T1000 (cell line): ENCODE data around the gene HLA-E.
"Not testable (repeated sequence)": the region's sequence is repeated elsewhere in the genome, so short reads cannot be mapped to it uniquely, and the experiment has no call there.

Experiments used
- DNase-seq: peaks from one replicate; lab custom pipeline; 2025; ENCODE audit warnings: mixed read lengths; lab: John Stamatoyannopoulos, UW

The HLA-E gene

DNA sequence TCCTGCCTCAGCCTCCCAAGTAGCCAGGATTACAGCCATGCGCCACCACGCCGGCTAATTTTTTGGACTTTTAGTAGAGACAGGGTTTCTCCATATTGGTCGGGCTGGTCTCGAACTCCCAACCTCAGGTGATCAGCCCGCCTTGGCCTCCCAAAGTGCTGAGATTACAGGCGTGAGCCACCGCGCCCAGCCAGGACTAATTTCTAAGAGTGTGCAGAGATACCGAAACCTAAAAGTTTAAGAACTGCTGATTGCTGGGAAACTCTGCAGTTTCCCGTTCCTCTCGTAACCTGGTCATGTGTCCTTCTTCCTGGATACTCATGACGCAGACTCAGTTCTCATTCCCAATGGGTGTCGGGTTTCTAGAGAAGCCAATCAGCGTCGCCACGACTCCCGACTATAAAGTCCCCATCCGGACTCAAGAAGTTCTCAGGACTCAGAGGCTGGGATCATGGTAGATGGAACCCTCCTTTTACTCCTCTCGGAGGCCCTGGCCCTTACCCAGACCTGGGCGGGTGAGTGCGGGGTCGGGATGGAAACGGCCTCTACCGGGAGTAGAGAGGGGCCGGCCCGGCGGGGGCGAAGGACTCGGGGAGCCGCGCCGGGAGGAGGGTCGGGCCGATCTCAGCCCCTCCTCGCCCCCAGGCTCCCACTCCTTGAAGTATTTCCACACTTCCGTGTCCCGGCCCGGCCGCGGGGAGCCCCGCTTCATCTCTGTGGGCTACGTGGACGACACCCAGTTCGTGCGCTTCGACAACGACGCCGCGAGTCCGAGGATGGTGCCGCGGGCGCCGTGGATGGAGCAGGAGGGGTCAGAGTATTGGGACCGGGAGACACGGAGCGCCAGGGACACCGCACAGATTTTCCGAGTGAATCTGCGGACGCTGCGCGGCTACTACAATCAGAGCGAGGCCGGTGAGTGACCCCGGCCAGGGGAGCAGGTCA lies at the start of gene HLA-E:
TSS of gene HLA-E (plus strand) at position 429 of the 945 bp plus-strand sequence. CDS start at position 452, 23 bp downstream.
- peak; percentile 86 for DNase-seq

DNA sequence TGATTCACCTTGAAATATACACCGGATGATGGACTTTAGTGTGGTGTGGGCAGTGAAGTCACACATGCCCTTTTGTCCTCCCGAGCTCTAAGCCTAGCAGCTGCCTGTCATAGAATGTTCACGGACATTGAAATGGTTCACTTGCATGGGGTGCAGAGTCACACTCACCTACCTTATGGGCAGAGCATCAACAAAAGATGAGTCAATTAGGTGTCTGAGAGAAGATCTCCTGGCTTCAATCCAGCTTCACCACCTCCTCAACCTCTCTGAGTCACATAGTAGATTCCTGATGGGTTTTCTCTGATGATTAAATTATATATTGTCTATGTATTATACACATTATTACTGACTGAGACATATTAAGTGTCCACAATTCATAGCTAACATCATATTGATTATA lies 48.1 kb upstream of the HLA-E start:
- DNase-seq, result no peak

DNA sequence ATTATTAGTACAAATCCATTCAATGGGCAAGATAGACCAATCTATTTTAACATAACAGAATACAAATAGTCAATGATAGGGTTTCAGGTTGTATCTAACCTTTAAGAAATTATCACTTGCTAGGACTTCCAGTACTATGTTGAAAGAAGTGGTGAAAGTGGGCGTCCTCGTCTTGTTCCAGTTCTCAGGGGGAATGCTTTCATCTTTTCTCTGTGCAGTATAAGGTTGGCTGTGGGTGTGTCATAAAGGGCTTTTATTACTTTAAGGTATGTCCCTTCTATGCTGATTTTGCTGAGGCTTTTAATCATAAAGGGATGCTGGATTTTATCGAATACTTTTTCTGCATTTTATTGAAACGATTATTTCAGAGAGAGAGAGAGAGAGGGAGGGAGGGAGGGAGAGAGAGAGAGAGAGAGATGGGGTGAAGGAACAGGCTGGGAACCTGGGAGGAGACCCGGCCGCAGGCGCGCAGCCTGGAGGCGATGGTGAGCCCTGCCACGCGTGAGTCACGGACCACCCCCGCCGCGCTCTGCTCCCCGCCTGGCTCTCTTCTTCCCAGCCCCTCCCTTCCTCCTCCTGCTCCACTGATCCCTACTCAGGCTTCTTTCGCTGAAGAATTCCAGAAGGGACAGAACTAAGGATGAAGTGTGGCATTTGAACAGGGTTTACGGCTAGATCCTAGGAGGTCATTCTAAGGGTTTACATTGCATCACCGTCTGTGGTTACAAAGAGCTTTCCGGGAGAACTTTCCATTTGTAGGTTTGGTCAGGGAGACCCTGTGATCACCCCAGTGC lies 45.5 kb upstream of the HLA-E start:
- DNase-seq, result no peak

DNA sequence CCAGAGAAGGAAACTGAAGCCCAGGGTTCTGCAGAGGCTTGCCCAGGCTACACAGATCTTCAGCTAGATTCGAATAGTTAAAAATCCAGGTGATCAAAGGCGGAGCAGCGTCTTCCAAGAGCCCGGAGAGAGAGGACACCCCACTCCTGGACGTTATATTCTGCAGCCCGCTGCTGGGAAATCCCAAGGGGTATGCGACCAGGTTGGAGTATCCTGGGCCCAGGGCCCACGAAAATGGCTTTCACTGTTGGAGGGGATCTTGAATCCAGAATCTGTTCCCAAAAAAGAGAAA lies 44.9 kb upstream of the HLA-E start:
- no peak for DNase-seq

DNA sequence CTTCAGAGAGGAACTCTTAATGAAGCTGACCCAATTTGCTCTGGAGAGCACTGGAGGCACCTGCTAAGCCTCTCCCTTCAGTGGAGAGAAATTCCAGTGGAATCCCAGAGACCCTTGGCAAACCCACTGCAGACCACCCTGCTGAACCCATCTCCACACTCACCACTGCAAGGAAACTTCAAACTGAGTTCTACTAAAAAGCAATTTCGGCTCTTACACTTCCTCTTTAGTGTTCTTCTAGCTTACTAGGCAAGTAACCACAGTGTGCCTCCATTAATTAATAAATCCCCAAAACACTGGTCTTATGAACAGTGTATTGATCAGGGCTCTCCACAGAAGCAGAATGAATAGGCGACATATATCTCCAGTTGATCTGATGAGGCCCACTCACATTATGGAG lies 43.0 kb upstream of the HLA-E start:
- no peak for DNase-seq

DNA sequence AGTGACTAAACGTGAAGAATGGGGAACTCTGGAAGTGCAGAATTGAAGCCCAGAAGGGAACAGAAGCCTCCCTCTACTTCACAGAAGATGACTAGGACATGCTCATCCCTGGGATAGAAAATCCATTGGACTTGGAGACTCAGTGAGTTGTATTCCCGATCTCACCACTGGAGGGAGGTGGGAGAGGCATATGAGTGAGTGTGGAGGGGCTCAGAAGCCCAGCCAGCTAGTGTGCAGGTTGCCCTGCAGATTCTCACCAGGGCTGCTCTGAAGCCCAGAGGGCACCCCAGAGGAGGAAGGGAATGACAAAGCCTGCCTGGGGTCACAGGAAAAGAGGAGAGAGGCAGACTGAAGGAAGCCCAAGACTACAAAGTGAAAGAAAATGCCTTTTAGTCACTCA lies 42.1 kb upstream of the HLA-E start:
- DNase-seq, result no peak

DNA sequence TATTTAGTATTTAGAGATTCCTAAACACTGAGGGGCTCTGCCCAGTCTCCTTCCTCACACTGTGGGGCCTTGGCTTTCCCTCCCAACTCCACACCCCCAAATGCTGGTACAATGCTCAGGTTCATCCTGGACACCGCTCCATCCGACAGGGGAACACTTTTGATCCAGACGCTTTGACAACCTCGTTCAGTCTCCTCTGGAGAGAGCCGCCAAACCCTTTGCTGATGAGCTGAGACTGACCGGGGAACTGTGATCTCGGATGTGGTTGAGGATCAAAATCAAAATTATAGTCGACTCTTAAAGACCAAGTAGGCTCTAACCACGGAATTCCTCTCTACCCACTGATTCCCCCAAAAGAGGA lies 38.8 kb upstream of the HLA-E start:
- DNase-seq, result no peak

DNA sequence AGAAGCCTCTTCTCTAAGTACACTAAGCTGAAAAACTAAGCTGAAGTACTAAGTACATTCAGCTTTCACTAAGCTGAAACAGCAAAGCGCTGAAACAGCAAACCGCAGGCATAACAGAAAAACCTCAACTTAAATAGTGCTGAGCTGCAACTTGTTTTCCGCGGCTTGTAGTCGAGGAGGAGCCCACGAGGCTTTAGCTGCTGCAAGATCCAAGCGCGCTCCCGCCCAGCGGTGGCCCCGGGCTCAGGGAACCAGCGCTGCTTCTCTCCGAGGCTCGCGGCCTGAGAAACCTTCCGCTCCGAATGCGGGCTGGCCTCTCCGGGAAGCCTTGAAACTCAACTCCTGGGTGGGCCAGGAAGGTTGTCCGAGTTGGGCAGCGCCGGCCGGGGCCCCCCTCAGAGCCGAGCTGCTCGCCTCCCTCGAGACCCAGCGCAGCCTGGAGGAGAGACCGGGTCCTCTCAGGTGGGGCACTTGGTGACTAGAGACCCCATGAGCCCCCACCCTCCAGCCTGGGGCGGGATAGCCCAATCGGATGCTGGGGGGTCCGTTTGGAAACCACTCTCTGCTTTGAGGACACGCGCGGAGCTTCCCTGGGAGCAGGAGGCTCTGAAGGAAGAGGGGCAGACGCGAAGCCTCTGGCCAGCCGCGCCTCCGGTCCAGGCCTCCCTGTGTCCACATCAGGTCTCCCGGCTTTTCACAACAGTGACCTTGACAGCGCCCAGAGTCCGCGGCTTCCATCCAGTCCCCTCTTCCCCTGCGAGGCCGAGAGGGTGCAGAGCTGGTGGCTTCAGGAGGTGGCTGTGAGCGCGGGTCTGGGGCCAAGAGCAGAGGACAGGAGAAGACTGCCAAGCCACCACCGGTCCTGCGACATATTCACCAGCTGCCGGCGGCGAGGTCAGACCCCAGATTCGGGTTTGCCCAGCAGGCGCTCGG lies 38.1 kb upstream of the HLA-E start:
- DNase-seq, result no peak

DNA sequence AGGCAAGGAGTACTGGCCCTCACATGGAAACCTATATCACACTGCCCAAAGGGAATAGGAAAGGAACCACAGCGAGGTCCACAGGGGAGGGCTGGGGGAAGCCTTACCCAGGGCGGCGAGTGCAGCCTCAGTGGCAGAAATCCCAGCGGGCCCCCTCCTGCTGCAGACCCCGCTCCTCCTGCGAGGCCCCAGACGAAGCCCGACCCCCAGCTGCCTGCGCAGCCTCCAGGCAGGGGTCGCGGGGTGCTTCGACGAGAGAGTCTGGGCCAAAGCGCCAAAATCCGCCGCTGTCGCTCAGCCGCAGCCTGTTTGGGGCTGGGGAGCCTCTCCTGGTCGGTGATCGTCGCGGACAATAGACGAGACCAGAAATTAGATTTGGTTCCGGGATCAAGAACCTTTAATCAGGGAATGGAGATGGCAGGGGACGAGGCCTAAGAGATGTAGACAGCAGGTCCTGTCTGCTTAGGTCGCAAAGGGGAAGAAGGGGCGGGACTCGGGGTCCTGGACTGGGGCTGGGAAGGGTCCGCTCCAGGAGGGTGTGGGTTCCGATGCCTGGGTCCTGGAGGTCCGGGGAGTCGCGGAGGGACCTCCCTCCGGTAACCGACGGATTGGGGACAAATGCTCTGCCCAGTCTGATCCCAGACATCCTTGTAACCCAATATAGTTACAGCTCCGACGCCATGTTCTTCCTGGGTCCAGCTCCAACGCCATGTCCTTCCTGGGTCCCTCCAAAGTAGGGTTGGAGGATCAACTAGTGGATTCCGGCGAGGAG lies 36.4 kb upstream of the HLA-E start:
- no peak for DNase-seq

DNA sequence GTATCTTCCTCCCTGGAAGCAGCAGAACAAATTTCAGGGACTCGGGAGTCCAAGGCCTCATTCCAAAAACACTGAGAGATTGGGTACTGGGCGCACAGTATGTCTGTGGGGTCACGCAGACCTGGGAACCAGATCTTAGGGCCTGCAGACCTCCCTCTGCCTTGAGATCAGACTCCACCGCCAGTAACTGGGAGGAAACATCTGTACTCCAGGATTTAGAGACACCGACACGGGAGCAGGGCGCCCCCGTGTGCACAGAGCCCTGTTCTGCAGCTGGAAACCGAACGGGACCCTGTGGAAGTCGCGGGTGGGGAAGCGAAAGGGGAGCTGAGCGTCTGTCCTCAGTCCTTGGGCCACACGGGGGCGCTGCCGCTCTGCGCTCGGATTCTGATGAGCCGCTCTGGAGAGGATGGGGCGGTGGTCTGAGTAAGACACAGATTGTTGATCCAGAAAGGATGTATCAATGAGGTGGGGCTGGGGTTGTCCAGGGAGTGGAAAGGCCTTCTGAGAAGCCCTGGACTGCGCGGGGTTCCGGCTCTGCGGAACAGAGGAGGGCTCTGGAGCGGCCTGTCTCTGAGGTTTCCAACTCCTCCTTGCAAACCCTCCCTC lies 35.7 kb upstream of the HLA-E start:
- no peak for DNase-seq

DNA sequence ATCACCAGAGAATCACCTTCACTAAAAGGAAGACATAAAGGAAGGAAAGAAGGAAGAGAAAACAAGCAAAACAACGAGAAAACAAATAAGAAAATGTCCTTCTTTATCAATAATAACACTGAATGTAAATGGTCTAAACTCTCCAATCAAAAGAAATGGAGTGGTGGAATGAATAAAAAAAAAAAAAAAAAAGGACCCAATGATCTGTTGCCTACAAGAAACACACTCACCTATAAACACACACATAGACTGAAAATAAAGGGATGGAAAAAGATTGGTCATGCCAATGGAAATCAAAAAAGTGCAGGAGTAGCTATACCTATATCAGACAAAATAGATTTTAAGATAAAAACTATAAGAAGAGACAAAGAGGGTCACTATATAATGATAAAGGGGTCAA lies 30.2 kb upstream of the HLA-E start:
- DNase-seq, result no peak

DNA sequence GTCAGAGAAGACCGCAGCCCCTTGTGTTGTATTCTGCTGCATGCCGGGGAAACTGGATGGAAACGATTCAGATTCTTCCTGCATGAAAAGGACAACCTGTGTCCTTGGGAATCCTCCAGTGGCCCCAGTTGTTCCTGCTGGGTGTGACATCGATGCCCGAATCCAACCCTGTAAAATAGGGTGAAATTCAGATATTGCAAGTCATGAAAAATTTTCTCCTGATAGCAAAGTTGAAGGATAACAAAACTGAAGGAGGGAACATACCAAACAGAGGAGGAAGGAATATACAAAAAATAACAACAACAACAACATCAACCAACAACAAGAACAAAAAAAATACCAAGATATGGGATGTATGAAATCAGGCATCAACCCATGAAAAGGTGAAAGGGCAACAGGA lies 28.3 kb upstream of the HLA-E start:
- DNase-seq, result no peak

DNA sequence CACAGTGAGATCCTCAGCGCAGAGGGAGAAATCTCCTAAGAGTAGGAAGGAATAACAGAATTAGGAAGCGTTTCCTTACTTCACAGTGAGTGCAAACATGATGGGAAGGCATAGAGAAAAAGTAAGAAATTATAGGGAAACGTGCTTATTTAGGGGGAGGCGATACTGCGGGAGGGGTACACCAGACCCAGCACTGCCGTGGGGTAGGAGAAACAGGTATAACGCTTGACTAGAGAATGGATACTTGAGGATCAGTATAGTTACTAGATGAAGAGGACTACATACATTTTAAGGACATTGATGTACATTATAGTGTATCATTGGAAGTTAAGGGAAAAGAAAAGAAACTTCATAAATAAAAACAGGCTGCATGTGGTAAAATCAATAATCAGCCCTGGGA lies 26.8 kb upstream of the HLA-E start:
- DNase-seq, result no peak

DNA sequence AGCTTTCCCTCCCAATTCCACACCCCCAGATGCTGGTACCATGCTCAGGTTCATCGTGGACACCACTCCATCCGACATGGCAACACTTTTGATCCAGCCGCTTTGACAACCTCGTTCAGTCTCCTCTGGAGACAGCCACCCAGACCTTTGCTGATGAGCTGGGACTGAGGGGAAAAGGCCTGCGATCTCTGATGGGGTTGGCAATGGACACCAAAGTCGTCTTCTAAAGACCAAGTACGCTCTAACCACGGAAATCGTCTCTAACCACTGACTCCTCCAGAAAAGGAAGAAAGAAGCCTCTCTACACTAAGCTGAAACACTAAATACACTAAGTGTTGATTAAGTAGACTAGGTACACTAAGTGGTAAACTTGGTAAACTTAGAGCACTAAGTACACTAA lies 26.1 kb upstream of the HLA-E start:
- no peak for DNase-seq

DNA sequence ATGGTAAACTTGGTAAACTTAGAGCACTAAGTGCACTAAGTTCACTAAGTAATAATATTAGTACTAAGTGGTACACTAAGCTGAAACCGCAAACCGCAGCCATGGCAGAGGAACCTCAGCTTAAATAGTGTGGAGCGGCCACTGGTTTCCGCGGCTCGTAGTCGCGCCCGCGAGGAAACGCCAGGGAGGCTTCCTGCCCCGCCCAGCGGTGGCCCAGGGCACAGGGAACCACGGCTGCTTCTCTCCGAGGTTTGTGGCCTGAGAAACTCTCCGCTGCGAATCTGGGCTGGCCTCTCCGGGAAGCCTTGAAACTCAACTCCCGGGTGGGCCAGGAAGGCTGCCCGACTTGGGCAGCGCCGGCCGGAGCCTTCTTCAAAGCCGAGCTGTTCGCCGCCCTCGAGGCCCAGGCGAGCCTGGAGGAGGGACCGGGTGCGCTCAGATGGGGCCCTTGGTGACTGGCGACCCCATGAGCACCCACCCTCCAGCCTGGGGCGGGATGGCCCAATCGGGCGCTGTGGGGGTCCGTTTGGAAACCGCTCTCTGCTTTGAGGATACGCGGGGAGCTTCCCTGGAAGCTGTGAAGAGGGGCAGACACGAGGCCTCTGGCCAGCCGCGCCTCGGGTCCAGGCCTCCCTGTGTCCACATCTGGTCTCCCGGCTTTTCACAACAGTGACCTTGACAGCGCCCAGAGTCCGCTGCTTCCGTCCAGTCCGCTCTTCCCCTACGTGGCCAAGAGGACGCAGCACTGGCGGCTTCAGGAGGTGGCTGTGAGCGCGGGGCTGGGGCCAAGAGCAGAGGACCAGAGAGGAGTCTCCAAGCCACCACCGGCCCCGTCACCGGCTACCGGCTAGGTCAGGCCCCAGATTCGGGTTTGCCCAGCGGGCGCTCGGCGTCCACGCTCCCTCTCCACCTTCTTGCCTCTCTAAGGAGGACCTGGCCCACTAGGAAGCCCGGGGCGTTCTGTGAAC lies 25.4 kb upstream of the HLA-E start:
- DNase-seq, result no peak

DNA sequence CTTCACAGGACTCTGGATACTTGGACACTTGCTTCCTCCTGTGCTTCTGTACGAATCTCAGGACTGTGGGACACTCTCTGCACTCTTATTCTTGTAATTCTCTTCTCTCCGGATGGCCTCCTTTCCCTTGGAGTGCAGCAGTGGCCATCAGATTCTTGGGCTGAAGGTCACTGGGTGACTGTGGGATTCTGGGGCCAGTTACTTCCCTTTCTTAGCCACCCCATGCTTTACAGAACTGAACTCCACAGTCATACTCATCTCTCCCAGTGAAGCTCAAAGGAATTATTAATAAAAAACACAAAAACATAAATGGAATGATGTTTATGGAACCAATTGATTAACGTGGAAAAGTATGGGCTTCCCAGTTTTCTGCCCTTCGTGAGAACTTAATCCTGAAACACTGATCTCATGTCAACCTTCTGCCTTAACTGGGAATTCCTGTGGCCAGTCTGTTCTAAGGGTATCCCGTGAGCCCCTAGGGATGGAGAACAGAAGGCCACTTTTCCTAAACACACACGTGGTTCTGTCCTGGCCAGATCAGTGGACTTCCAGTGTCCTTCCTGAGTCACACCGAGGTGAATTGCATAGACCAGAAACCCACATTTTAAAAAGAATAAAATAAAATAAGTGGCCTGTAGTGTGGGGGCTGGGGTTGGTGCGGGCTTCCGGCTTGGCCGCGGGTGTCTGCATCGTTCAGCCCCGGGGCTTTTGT lies 23.6 kb upstream of the HLA-E start:
- no peak for DNase-seq

DNA sequence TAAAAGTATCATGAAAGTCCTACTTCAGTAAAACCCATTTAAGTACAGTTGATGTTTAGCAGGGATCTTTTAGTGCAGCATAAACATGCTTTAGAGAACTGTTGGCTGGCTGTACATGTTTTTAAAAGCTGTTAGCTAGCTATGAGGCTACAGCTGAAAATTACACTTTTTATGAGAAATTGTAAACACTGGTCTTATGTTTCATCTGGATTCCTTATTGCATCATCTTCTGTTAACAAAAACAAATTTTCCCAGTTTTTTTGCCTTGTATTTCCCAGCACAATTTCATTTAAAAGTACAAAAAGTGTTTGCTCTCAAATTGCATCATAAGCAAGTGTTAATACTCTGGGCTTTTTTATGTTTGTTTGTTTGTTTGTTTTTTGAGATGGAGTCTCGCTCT lies 18.3 kb upstream of the HLA-E start:
- DNase-seq, result no peak

DNA sequence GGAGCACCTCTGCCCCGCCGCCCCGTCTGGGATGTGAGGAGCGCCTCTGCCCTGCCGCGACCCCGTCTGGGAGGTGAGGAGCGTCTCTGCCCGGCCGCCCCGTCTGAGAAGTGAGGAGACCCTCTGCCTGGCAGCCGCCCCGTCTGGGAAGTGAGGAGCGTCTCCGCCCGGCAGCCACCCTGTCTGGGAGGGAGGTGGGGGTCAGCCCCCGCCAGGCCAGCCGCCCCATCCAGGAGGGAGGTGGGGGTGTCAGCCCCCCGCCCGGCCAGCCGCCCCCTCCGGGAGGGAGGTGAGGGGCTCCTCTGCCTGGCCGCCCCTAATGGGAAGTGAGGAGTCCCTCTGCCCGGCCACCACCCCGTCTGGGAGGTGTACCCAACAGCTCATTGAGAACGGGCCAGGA lies 14.2 kb upstream of the HLA-E start:
- DNase-seq, result not testable (repeated sequence)

DNA sequence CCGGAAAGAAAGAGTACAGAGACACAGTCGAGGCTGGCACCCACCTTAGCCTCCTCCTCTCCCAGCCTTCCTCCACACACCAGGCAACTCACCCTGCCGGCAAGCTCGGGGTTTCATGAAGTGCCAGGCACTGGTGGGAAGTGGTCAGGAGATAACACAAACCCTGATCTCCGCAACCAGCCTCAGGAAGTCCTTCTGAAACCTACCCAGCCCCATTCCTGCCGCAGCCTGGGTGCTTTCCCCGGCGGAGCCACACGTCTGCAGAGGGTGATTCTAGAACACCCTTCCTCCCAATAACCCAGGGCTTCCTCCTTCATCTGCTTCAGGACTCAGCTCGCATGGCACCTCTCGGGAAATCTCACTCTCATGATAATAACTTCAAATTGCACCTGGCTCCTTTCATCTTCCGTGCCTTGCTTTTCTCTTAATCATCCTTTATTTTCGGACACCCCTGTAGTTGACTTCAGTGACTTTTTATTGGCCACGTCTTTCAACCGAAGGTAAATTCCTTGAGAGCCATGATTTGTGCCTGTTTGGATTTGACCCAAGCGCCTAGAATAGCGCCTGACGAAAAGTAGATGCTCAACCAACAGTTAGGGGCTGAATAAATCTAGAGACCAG lies 8.7 kb upstream of the HLA-E start:
- DNase-seq, result no peak
